HepG2 (cell line): ENCODE measurements around the gene QKI. TPM values are rescaled to one million over a fixed set of nuclear protein-coding genes. Genes with fewer than 3 reads are reported as not detected.

Experiments used
- ATAC-seq: fragments of 200-7000 bp; cut with Tn5 transposase; 3 replicates; pipeline ENCODE4 v1.9.1; 2020; ENCODE audit warnings: mild to moderate bottlenecking, moderate library complexity
- BruUV-seq: library from RNA; stranded (reverse); fragments of 400-500 nt; replicated peaks from 2 replicates; lab custom pipeline; 2021; lab: Mats Ljungman, UMichigan
- CTCF ChIA-PET: fragments of 300-600 bp; formaldehyde crosslinking; extraction: SDS; loops from one replicate; lab custom pipeline; 2021; ENCODE audit warnings: low total read pairs, inconsistent platforms, low intra/inter-chr PET ratio; lab: Yijun Ruan, JAX
- POLR2A ChIA-PET: fragments of 350-600 bp; sonication (Branson Sonifier 250); formaldehyde crosslinking; loops from one replicate; lab custom pipeline; 2020; ENCODE audit warnings: antibody characterized with exemption, inconsistent platforms; lab: Yijun Ruan, JAX
- DNase-seq: peaks from one replicate; pipeline ENCODE4 v3.0.0-alpha.2; 2015; ENCODE audit warnings: low spot score
- FAIRE-seq: peaks from 3 replicates; lab custom pipeline; 2011; peaks lifted over from hg19 to GRCh38; lab: Jason Lieb, UNC
- H2AFZ ChIP-seq: one replicate; pipeline ENCODE4 v1.6.1; 2011; ENCODE audit warnings: low read length, inconsistent platforms
- H3K27ac ChIP-seq: fragments of 300-600 bp; 3 replicates; pipeline ENCODE4 v1.8.0; 2011; ENCODE audit warnings: mixed run types, mild to moderate bottlenecking, mixed read lengths, low read length, inconsistent platforms; ENCODE audit not compliant: insufficient read depth; ENCODE audit errors: extremely low read length
- H3K27me3 ChIP-seq, 2 experiments: fragments of 200-600 bp in 1 of 2; 2 replicates in 1 of 2; 3 replicates in 1 of 2; pipeline versions ENCODE4 v1.6.0 to v1.8.0; 2011; ENCODE audit warnings: low read length in 2 of 2, mild to moderate bottlenecking in 2 of 2, moderate library complexity in 2 of 2, inconsistent platforms in 1 of 2; ENCODE audit not compliant: insufficient read depth in 2 of 2, control insufficient read depth in 1 of 2
- H3K36me3 ChIP-seq, 2 experiments: fragments of 200-600 bp in 1 of 2; replicated peaks in 1 of 2; 2 replicates in 1 of 2; 3 replicates in 1 of 2; pipeline versions ENCODE4 v1.5.1 to v1.8.0; 2011; ENCODE audit warnings: low read length in 2 of 2, inconsistent platforms in 1 of 2; ENCODE audit not compliant: insufficient read depth in 2 of 2, control insufficient read depth in 1 of 2
- H3K4me1 ChIP-seq: 2 replicates; pipeline ENCODE4 v1.5.1; 2012; ENCODE audit warnings: low read length, inconsistent platforms; ENCODE audit not compliant: insufficient read depth
- H3K4me2 ChIP-seq: 2 replicates; pipeline ENCODE4 v1.6.0; 2011; ENCODE audit warnings: low read depth, low read length, inconsistent platforms
- H3K4me3 ChIP-seq, 3 experiments: fragments of 200-600 bp in 1 of 3; sonication (generic), shearing (Covaris generic) in 1 of 3; replicated peaks in 1 of 3; 2 replicates each; pipeline ENCODE4 v1.5.1; 2011 to 2016; ENCODE audit warnings: low read length in 3 of 3, inconsistent platforms in 2 of 3, low read depth in 2 of 3, mild to moderate bottlenecking in 2 of 3, control low read depth in 1 of 3, mixed read lengths in 1 of 3; ENCODE audit not compliant: insufficient read depth in 1 of 3
- H3K79me2 ChIP-seq: one replicate; pipeline ENCODE4 v1.6.1; 2011; ENCODE audit warnings: low read length, inconsistent platforms; ENCODE audit not compliant: insufficient read depth
- H3K9ac ChIP-seq: 2 replicates; pipeline ENCODE4 v1.6.0; 2011; ENCODE audit warnings: mild to moderate bottlenecking, low read depth, low read length, inconsistent platforms; ENCODE audit not compliant: insufficient read depth
- H3K9me3 ChIP-seq: 2 replicates; pipeline ENCODE4 v1.5.1; 2012; ENCODE audit warnings: mild to moderate bottlenecking, low read length
- H4K20me1 ChIP-seq: 2 replicates; pipeline ENCODE4 v1.6.0; 2011; ENCODE audit warnings: inconsistent platforms, mild to moderate bottlenecking, low read length, moderate library complexity; ENCODE audit not compliant: insufficient read depth
- KDM3A ChIP-seq: IDR thresholded peaks from 2 replicates; pipeline ENCODE4 v1.6.1; 2018; ENCODE audit warnings: low read depth, missing compliant biosample characterization
- MBD4 ChIP-seq: IDR thresholded peaks from 2 replicates; pipeline ENCODE4 v1.6.1; 2012; ENCODE audit warnings: low read length, inconsistent platforms, borderline replicate concordance
- NFKB2 ChIP-seq: sonication (generic); formaldehyde crosslinking; IDR thresholded peaks from 2 replicates; pipeline ENCODE4 v1.4.0; 2020; ENCODE audit warnings: missing genetic modification reagents, borderline replicate concordance
- REPIN1 ChIP-seq: sonication (generic); formaldehyde crosslinking; IDR thresholded peaks from 2 replicates; pipeline ENCODE4 v1.8.0; 2022; ENCODE audit warnings: missing genetic modification reagents, low read depth, mild to moderate bottlenecking, borderline replicate concordance
- TSC22D2 ChIP-seq: sonication (generic); formaldehyde crosslinking; IDR thresholded peaks from 2 replicates; pipeline ENCODE4 v1.5.1; 2020; ENCODE audit warnings: missing genetic modification reagents, mild to moderate bottlenecking, borderline replicate concordance
- ZIK1 ChIP-seq: sonication (generic); formaldehyde crosslinking; IDR thresholded peaks from 2 replicates; pipeline ENCODE4 v1.5.0; 2020; ENCODE audit warnings: mild to moderate bottlenecking, low read depth, missing genetic modification reagents, borderline replicate concordance
- ZSCAN12 ChIP-seq: sonication (generic); formaldehyde crosslinking; IDR thresholded peaks from 2 replicates; pipeline ENCODE4 v1.9.0; 2021; ENCODE audit warnings: mild to moderate bottlenecking, missing genetic modification reagents
- WGBS: methylation state at CpG from one replicate; pipeline ENCODE4 v1.1.6; 2017; ENCODE audit warnings: low lambda C conversion rate; 5-methylcytosine and 5-hydroxymethylcytosine counted together
- in situ Hi-C: cut with HindIII; loops from 2 replicates; pipeline ENCODE4 v1.10.0; 2017; ENCODE audit warnings: low pct_unique_long_range_greater_than_20kb; ENCODE audit not compliant: extremely low pct_ligation_motif_present
- intact Hi-C: fragments of 100-400 bp; cut with micrococcal nuclease; formaldehyde crosslinking; loops from one replicate; pipeline ENCODE4 v1.10.0; 2022; ENCODE audit not compliant: unreplicated experiment
- polyA plus RNA-seq, 8 experiments: library from polyadenylated mRNA; depleted of rRNA in 3 of 8; stranded (reverse) in 7 of 8; unstranded in 1 of 8; fragments of >200 nt; fragmentation: Illumina TruSeq in 4 of 8; extraction: Trizol in 4 of 8; gene quantifications; 2 replicates each; pipeline versions ENCODE4 v1.2.1 to v1.2.3, GENCODE V29; 2011 to 2016; ENCODE audit warnings: low read depth in 4 of 8, missing spikeins in 1 of 8, mixed read lengths in 1 of 8; ENCODE audit not compliant: insufficient read depth in 1 of 8
- total RNA-seq, 5 experiments: library from RNA; depleted of rRNA; stranded (reverse); fragments of >200 nt; fragmentation: Illumina TruSeq; extraction: Trizol; gene quantifications; 2 replicates each; pipeline ENCODE4 v1.2.3, GENCODE V29; 2016; ENCODE audit warnings: low read depth in 1 of 5
- TF ChIP-seq, protein P1 (sequence below): sonication (generic); formaldehyde crosslinking; conservative IDR thresholded peaks from 2 replicates; pipeline ENCODE4 v1.8.1; 2023; ENCODE audit warnings: missing genetic modification reagents
- TF ChIP-seq, protein P2 (sequence below), 2 experiments: IDR thresholded peaks; 2 replicates each; pipeline ENCODE4 v1.6.1; 2011 to 2012; ENCODE audit warnings: low read length in 2 of 2, borderline replicate concordance in 1 of 2, low read depth in 1 of 2, mild to moderate bottlenecking in 1 of 2, moderate library complexity in 1 of 2

The QKI gene
- total and polyA plus RNA-seq, 2 of the 13 experiments (the other 11 are each of a cell fraction or from before 2014, with no cell fraction given), result 136 to 137 TPM

DNA sequence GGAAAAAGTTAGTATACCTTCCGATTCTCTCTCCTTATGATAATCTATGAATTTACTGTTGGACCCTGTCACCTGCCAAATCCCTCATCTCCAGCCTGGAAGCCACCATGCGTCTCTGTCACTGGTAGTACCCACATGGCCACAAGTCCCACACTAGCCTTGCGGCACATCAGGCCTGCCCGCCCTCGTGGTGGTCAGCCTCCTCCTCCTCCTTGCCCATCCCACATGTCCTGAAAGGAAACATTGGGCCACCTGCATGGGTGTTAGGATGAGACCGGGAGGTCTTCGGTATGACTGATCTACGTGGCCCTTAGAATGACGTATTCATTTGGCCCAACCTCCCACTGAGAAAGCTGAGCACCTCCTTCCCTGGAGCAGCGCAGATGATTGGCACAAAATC lies 37.0 kb upstream of the QKI start:
- no peak overlapping the region for H3K4me3 ChIP-seq
- H3K27ac ChIP-seq, result no peak overlapping the region
- H3K27me3 ChIP-seq, result peaks cover 2 to 32% of the 10 kb centered on the region in 2 experiments; a peak in 3 of 5 replicates
- ATAC-seq (no peak), FAIRE-seq (no peak), DNase-seq (no peak)
- H3K9me3 ChIP-seq, result no peaks in the 10 kb centered on the region
- no peak overlapping the region for H3K9ac ChIP-seq
- CTCF ChIA-PET, result no interaction called here
- H3K4me1 ChIP-seq, result peaks cover 38% of the 10 kb centered on the region
- BruUV-seq, result no TSS peak
- no peaks in the 10 kb centered on the region for H3K36me3 ChIP-seq
- no peaks in the 10 kb centered on the region for H3K79me2 ChIP-seq
- no peak overlapping the region for H2AFZ ChIP-seq
- no peak overlapping the region for H3K4me2 ChIP-seq
- TF ChIP-seq NFKB2 (CRISPR knock-in tag), result no peak
- TF ChIP-seq REPIN1, result no peak
- no peak for TF ChIP-seq KDM3A (CRISPR knock-in tag)
- TF ChIP-seq, protein P1, sequence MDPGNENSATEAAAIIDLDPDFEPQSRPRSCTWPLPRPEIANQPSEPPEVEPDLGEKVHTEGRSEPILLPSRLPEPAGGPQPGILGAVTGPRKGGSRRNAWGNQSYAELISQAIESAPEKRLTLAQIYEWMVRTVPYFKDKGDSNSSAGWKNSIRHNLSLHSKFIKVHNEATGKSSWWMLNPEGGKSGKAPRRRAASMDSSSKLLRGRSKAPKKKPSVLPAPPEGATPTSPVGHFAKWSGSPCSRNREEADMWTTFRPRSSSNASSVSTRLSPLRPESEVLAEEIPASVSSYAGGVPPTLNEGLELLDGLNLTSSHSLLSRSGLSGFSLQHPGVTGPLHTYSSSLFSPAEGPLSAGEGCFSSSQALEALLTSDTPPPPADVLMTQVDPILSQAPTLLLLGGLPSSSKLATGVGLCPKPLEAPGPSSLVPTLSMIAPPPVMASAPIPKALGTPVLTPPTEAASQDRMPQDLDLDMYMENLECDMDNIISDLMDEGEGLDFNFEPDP, result no peak
- no peak for TF ChIP-seq TSC22D2
- no peak for TF ChIP-seq ZSCAN12 (CRISPR knock-in tag)
- no peak for TF ChIP-seq MBD4
- TF ChIP-seq, protein P2, sequence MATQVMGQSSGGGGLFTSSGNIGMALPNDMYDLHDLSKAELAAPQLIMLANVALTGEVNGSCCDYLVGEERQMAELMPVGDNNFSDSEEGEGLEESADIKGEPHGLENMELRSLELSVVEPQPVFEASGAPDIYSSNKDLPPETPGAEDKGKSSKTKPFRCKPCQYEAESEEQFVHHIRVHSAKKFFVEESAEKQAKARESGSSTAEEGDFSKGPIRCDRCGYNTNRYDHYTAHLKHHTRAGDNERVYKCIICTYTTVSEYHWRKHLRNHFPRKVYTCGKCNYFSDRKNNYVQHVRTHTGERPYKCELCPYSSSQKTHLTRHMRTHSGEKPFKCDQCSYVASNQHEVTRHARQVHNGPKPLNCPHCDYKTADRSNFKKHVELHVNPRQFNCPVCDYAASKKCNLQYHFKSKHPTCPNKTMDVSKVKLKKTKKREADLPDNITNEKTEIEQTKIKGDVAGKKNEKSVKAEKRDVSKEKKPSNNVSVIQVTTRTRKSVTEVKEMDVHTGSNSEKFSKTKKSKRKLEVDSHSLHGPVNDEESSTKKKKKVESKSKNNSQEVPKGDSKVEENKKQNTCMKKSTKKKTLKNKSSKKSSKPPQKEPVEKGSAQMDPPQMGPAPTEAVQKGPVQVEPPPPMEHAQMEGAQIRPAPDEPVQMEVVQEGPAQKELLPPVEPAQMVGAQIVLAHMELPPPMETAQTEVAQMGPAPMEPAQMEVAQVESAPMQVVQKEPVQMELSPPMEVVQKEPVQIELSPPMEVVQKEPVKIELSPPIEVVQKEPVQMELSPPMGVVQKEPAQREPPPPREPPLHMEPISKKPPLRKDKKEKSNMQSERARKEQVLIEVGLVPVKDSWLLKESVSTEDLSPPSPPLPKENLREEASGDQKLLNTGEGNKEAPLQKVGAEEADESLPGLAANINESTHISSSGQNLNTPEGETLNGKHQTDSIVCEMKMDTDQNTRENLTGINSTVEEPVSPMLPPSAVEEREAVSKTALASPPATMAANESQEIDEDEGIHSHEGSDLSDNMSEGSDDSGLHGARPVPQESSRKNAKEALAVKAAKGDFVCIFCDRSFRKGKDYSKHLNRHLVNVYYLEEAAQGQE (IDR thresholded peaks at IDR 0.05; ENCODE audit: borderline replicate concordance in 1 of 2, low read depth in 1 of 2, low read length in 2 of 2), result no peak
- no peak for TF ChIP-seq ZIK1 (CRISPR knock-in tag)
- H4K20me1 ChIP-seq, result no peaks in the 10 kb centered on the region
- POLR2A ChIA-PET, result no interaction called here
- in situ Hi-C loops, result no loop called here
- intact Hi-C loops, result no loop called here
- WGBS, result 67% methylated on average over 10 of the region's 10 CpGs
